GM18526 (cell line): ENCODE measurements around the gene TM4SF20.

ENCODE experiments used
- POLR2A ChIP-seq: IDR thresholded peaks from 3 replicates; pipeline ENCODE4 v1.6.1; 2011; ENCODE audit not compliant: insufficient read length; ENCODE audit errors: extremely low read depth

Gene TM4SF20, protein sequence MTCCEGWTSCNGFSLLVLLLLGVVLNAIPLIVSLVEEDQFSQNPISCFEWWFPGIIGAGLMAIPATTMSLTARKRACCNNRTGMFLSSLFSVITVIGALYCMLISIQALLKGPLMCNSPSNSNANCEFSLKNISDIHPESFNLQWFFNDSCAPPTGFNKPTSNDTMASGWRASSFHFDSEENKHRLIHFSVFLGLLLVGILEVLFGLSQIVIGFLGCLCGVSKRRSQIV

DNA sequence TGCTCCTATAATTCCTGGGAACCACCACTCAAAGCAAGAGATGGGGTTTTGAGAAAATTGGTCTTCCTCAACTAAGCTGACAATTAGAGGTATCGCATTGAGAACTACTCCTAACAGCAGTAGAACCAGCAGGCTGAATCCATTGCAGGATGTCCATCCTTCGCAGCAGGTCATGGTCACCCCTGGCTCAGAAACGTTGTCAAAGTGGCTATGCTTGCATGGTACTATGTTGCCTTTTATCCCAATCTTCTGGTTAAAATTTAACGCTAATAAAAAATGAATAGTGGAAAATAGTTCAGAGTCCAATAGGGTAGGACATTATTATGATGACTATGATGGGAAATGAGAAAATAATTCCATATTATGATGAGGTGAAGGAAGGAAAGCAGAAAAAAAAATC, at the start of gene TM4SF20:
TSS of gene TM4SF20 (minus strand) at position 212 of the 400 bp plus-strand sequence. CDS start at position 174, 38 bp downstream.
- TF ChIP-seq POLR2A: no peak

DNA sequence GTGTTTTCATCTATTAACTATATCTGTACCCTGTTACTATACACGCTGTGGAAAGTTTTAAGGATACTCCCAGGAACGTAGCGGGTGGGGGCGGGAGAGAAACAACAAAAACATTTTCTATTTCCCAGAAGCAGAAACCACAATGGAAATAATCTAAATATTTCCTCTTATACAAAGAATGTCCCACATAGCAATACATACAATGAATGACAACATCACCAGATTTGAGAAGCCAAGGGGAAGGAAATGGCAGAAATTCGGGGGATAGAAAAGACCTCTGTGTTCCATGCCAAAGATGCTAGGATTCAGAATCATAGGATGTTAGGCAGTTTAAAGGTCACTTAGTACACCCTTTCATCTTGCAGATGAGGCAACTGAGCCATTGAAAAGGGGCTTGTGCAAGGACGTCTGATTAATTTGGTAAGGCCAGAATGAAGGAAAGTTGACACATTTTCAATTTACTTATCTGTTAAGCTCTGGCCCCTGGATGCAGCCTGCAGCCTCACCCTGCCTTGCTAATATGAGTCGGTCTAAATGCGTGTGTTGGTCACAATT, 49.7 kb upstream of the TM4SF20 start:
- TF ChIP-seq POLR2A: no peak

DNA sequence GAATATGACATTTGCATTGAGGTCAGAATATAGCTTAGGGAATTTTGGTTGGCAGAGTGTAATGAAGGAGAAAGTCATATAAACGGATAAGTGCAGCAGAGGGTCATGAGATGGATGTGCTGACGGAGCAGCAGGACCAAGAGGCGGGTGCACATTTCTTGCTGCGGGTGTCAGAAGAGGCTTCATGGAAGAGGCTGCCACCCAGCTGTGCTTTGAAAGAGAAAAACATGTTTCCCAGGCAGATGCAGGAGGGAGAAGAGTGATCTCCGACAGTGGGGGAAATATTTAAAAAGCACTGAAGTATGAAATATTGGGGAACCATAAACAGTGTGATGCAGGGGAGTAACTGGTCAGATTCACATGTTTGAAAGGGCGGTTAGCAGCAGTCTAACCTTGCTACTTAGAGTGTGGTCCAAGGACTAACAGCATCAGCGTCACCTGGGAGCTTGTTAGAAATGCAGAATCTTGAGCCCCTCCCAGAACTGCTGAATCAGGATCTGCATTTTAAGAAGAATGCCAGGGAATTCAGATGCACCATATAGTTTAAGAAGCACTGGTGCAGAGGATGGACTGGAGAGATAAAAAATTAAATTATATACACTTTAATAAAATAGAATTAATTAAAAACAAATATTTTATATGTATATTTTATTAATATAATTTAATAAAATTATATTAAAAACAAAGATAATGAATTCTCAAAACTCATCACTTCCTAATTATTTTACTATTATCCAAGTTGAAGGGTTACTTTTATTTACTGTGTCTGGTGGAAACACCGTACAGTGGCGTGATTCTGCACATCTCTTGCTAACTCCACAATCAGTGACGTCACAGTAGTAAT, 44.8 kb upstream of the TM4SF20 start:
- TF ChIP-seq POLR2A: no peak

DNA sequence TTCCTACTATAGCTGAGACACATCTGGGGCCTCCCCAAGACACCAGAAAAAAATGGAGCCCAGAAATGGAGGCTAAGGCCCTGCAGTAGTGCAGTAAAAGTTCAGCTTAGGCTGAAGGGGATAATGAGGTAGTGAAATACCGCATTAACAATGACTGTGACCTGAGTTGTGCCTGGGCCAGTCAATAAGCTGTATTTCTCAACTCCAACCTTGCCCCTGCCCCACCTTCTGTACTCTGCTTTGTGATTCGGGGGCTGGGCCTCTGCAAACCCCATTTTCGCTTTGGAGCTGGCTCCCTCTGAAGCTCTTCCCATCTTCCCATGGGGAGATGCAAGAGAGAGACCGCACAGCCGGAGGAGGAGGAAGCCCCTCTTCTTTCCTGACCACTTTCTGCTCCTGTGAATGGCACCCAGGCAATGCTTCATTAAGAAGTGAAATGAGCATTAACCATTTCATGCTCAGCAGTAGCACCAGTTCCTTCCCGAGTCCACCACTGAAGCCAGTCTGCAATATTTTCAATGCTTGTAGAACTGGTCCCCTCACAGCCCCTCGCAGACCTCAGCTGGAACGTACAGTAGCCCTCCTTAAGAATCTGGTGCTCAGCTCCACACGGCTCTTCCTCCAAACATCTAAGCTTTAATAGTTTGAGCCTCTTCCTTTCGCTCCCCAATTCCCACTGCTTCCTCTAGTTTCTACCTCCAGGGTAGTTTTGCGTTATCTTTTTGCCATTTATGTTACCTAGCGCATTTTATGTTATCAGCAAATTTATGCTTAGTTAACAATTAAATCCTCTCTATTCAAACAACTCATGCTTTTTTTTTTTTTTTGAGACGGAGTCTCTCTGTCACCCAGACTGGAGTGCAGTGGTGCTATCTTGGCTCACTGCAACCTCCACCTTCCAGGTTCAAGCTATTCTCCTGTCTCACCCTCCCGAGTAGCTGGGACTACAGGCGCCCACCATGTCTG, 41.3 kb upstream of the TM4SF20 start:
- no peak for TF ChIP-seq POLR2A

DNA sequence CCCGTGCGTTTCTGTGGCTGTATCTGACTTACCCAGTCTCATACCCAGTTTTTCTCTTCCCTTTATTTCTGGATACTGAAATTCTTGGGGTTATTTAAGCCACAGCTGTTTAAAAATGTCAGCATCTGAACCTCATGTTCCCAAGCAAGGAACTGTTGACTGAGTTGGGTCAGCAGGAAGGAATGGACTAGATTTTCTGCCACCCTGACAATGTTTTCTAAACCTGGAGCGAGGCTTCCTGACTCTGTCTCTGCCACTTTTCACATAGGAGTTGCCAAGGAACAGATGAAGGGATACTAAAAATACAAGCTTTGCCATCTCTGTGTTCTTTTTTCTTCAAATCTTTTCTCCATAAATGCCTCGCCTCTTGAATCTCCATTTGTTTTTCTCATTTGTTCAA, 37.6 kb upstream of the TM4SF20 start:
- TF ChIP-seq POLR2A: no peak

DNA sequence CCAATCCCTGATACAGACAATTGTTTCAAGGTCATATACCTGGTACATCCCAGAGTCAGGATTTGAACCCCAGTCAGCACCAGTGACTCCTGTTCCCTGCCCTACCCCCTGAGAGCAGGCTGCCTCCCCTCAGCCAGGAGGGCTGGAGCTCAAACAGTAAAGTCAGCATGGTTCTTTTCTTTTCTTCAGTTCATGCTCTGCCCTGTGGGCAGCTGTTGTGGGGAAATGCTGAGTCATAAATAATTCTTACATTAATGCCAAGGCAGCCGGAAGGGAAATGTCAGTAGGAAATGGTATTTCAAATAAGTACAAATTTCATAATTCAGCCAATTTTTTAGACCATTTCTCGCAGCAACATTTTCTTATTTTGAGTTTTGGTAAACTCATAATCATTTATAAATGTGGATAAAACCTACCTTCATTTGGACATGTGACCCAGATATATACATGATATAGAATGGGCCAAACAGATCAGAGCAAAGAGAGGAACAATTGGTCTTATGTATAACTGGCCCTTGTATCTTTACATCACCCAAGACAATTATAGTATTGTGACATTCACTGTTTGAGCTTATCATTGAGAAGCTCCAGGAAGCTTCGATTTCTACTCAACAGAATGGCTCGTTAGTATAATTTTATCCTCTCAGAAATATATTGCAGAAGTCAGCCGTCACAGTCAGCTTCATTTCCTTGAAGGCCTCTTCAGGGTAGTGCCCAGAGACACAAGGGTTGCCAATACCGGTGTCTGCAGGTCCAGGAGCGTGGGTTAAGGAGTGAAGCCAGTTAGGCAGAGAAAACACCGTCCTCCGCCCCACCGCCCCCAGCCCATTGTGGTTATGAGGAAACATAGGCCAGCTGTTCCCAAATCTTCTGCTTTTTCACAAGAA, 36.7 kb upstream of the TM4SF20 start:
- TF ChIP-seq POLR2A: no peak

DNA sequence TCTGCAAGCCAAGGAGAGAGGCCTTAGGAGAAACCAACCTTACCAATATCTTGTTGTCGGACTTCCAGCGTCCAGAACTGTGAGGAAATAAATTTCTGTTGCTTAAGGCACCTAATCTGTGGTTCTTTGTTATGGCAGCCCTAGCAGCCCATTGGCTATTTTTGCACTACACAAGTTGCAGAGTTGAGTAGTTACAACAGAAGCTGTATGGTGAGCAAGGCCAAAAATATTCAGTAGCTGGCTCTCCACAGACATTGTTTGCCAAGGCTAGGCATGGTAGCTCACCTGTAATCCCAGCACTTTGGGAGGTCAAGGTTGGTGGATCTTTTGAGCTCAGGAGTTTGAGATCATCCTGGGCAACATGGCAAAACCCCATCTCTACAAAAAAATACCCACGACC, 35.7 kb upstream of the TM4SF20 start:
- no peak for TF ChIP-seq POLR2A

DNA sequence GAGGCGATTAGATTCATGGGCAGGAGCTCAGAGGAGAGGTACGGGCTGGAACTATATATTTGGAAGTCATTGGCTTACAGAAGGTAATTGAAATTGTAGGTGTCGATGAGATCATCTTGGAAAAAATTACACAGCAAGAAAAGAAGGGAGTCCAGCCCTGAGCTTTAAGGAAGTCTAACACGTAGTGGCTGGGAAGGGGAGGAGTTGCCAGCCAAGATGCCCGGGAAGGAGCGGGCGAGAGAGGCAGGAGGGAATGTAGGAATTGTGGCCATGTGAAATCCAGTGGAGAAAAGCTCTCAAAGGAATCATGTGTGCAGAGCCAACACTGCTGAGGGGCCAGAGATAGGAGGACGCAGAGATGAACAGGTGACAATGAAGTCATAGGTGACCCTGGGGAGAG, 34.3 kb upstream of the TM4SF20 start:
- TF ChIP-seq POLR2A: no peak

DNA sequence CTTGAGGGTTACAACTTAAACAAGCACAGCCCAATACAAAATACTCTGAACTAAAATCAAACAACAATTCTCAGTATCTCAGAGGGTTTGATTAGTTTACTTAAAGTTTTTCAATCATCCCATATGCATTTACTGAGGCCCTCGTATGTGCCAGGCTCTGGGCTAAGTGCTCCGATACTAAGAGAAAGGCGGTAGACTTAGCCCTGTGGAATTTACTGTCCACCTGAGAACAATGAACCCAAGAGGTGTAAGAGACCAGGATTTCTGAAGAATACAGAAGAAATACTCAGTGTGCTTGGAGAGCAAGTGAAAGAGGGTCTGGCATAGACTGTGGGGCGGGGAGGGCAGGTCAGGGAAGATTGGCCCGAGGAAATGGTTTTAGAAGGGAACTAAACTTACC, 33.8 kb upstream of the TM4SF20 start:
- TF ChIP-seq POLR2A: no peak

DNA sequence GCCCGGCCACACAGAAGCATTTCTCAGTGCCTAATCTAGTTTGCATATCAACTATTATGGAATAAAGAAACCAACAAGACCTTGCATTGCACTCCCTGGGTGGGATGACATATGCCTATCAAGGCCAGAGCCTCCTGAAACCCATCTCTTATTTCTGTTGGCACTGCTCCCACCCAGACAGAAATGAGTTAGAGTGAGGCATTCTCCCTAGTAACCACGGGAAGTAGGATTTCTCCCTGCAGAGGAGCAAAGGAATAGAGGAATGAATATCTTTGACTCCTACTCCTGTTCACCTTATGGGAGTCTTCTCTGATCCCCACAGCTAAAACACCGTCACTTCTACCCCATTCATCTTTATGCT, 32.9 kb upstream of the TM4SF20 start:
- TF ChIP-seq POLR2A: no peak

DNA sequence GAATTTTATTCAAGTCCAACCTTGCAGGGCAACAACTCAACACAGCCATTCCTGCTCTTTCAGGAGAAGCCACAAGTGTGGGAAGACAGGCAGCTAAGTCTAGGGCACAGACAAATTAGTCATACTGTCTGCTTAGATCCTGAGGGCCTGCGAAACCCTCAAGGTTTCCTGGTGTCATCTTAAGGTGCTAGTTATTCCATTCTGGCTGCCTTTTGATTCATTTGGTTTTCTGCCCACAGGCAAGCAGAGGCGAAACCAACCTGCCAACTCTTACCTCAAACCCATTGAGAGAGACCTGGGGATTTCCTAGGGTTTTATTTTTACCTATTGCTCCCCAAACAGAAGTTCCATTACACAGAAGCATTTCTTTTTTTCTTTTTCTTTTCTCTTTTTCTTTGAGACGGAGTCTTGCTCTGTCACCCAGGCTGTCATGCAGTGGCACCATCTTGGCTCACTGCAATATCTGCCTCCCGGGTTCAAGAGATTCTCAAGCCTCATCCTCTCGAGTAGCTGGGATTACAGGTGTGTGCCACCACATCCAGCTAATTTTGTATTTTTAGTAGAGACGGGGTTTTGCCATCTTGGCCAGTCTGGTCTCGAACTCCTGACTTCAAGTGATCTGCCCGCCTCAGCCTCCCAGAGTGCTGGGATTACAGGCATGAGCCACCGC, 32.3 kb upstream of the TM4SF20 start:
- no peak for TF ChIP-seq POLR2A

DNA sequence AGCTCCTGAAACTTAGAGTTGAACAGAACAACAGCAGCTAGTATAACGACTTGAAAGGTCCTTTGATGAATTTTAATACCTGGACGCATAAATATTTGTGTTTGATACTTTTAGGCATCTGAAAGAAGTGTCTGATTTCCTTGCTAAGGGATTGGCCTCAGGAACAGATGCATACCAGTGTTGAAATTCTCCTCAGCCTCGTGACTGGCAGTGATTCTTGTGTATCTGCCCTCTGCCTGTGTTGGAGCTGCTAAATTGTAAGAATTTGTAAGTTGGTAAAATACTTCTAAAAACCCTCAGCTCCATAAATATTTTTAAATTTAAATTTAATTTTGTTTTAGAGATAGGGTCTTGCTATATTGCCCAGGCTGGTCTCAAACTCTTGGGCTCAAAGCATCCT, 31.1 kb upstream of the TM4SF20 start:
- no peak for TF ChIP-seq POLR2A

DNA sequence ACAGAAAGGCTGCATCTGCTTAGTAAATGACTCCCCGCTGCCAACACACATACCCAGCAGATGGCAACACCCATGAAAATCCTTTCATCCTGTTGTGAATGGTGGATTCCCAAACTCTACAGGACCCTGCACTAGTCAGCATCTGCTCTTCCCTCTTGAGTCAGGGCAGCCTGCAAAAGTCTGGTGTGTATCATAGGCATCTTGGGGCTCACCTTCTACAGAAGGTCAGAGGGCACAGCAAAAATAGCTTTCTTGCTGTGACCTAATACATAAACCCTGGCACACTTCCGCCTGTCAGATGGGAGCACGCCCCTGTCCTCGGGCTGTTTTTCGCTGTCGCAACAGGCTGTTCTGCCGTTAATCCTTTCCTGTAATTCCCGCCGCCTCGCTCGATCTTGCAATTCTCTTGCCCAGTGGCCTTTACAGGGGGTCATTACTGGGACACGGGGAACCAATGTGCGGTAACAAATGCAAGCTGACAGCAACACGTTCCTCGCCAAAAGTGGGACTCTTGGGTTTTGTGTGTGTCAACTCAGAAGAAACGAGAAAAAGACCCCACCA, 28.6 kb upstream of the TM4SF20 start:
- TF ChIP-seq POLR2A: no peak
